ENCODE data around the gene AMOTL2. TPM values are rescaled to one million over a fixed set of nuclear protein-coding genes. Genes with fewer than 3 reads are reported as not detected.

The AMOTL2 gene
- total RNA-seq = 88.6 and 91.1 TPM in 2 replicates

GRCh38 chr3:134374105-134374790, at the start of gene AMOTL2:
Gene AMOTL2, minus strand, starts transcription at chr3:134374447. Its CDS starts 3,014 bp downstream, at chr3:134371433.

Other genes starting within 250 kb of the AMOTL2 start
- gene RYK, start 123.6 kb downstream of the AMOTL2 start, total RNA-seq = 52.6 and 57.8 TPM in 2 replicates
- gene ANAPC13, start 111.5 kb upstream of the AMOTL2 start, total RNA-seq = 49.2 and 64.7 TPM in 2 replicates
- 17.3 and 17.4 TPM in 2 replicates for gene CEP63, start 111.6 kb upstream of the AMOTL2 start, total RNA-seq

Measured in bronchus fibroblast of lung (primary cell).